ENCODE results near the gene SLC9A4. TPM values are rescaled to one million over a fixed set of nuclear protein-coding genes. Genes with fewer than 3 reads are reported as not detected.

The SLC9A4 gene
- total RNA-seq, 2 donors from 2014 or later: 0.78 TPM; not detected in 1

- intact Hi-C loops (cut with DNase I): no loop called here
- H3K4me1 ChIP-seq: no peaks in the 10 kb centered on the region
- H3K36me3 ChIP-seq (replicated peaks in 1 of 2; ENCODE audit: insufficient read depth in 1 of 2, low read depth in 2 of 2): no peaks in the 10 kb centered on the region
- no peak for DNase-seq
- no peak overlapping the region for H3K4me3 ChIP-seq
- ATAC-seq: no peak
- no peaks in the 10 kb centered on the region for H3K27me3 ChIP-seq
- 39 to 41% methylated on average over 4 of the region's 4 CpGs for WGBS, 2 donors
- H3K9me3 ChIP-seq: no peaks in the 10 kb centered on the region
- no peak overlapping the region for H3K27ac ChIP-seq
- TF ChIP-seq CTCF (IDR thresholded peaks at IDR 0.05): no peak
- no peak for TF ChIP-seq POLR2A (IDR thresholded peaks at IDR 0.05)
These were observed 35.8 kb downstream of the SLC9A4 start for GRCh38 chr2:102508863-102509262.

GRCh38 chr2:102509749-102510148 is 36.7 kb downstream of the SLC9A4 start:
- no peaks in the 10 kb centered on the region for H3K4me1 ChIP-seq
- no peak overlapping the region for H3K27ac ChIP-seq
- no peaks in the 10 kb centered on the region for H3K36me3 ChIP-seq (replicated peaks in 1 of 2; ENCODE audit: insufficient read depth in 1 of 2, low read depth in 2 of 2)
- H3K9me3 ChIP-seq: no peaks in the 10 kb centered on the region
- 64 to 75% methylated on average over 2 of the region's 2 CpGs for WGBS, 2 donors
- ATAC-seq (no peak), DNase-seq (no peak)
- intact Hi-C loops (cut with DNase I): no loop called here
- no peaks in the 10 kb centered on the region for H3K27me3 ChIP-seq
- TF ChIP-seq POLR2A (IDR thresholded peaks at IDR 0.05) (no peak), CTCF (IDR thresholded peaks at IDR 0.05) (no peak)
- no peak overlapping the region for H3K4me3 ChIP-seq

- intact Hi-C loops (cut with DNase I): no loop called here
- no peaks in the 10 kb centered on the region for H3K36me3 ChIP-seq (replicated peaks in 1 of 2; ENCODE audit: insufficient read depth in 1 of 2, low read depth in 2 of 2)
These were observed 38.0 kb downstream of the SLC9A4 start for GRCh38 chr2:102510791-102511575.

DNA sequence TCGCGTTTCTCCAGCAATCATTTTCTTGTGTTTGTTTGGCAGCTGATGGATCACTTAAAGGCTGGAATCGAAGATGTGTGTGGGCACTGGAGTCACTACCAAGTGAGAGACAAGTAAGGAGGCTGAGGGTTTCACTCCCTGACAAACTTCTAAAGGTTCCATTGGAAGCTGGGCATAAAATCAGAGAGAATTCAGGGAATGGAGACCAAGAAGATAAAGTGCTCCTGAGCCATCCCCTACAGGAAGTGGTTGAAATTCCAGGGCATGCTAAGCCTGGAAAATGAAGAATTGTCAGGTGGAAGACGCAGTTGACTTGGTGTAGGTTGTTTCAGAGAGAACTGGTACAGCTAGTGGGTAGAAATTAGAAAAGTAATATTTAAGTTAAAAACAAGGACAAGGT is 39.1 kb downstream of the SLC9A4 start:
- H3K27ac ChIP-seq: no peak overlapping the region

More at GRCh38 chr2:102510791-102511575, 38.0 kb downstream of the SLC9A4 start:
- DNase-seq (no peak), ATAC-seq (no peak)
- Histone ChIP-seq H3K4me3 (no peak overlapping the region), H3K4me1 (no peaks in the 10 kb centered on the region), H3K27me3 (no peaks in the 10 kb centered on the region), H3K9me3 (no peaks in the 10 kb centered on the region), H3K27ac (no peak overlapping the region)
- 51 to 56% methylated on average over 2 of the region's 2 CpGs for WGBS, 2 donors
- TF ChIP-seq CTCF (IDR thresholded peaks at IDR 0.05) (no peak), POLR2A (IDR thresholded peaks at IDR 0.05) (no peak)

More for the DNA sequence above, 39.1 kb downstream of the SLC9A4 start:
- DNase-seq (no peak), ATAC-seq (no peak)
- H3K4me3 ChIP-seq: no peak overlapping the region
- no peaks in the 10 kb centered on the region for H3K36me3 ChIP-seq (replicated peaks in 1 of 2; ENCODE audit: insufficient read depth in 1 of 2, low read depth in 2 of 2)
- TF ChIP-seq CTCF (IDR thresholded peaks at IDR 0.05): no peak
- no peak for TF ChIP-seq POLR2A (IDR thresholded peaks at IDR 0.05)
- no peaks in the 10 kb centered on the region for H3K27me3 ChIP-seq
- H3K4me1 ChIP-seq: no peaks in the 10 kb centered on the region
- intact Hi-C loops (cut with DNase I): no loop called here
- 47 to 72% methylated on average over 4 of the region's 4 CpGs for WGBS, 2 donors
- H3K9me3 ChIP-seq: no peaks in the 10 kb centered on the region
